ENCODE results near the gene DDC. TPM values are rescaled to one million over a fixed set of nuclear protein-coding genes. Genes with fewer than 3 reads are reported as not detected.

DDC gene
- total and polyA plus RNA-seq, 5 donors: 0.41 to 0.50 TPM; not detected in 3

DNA sequence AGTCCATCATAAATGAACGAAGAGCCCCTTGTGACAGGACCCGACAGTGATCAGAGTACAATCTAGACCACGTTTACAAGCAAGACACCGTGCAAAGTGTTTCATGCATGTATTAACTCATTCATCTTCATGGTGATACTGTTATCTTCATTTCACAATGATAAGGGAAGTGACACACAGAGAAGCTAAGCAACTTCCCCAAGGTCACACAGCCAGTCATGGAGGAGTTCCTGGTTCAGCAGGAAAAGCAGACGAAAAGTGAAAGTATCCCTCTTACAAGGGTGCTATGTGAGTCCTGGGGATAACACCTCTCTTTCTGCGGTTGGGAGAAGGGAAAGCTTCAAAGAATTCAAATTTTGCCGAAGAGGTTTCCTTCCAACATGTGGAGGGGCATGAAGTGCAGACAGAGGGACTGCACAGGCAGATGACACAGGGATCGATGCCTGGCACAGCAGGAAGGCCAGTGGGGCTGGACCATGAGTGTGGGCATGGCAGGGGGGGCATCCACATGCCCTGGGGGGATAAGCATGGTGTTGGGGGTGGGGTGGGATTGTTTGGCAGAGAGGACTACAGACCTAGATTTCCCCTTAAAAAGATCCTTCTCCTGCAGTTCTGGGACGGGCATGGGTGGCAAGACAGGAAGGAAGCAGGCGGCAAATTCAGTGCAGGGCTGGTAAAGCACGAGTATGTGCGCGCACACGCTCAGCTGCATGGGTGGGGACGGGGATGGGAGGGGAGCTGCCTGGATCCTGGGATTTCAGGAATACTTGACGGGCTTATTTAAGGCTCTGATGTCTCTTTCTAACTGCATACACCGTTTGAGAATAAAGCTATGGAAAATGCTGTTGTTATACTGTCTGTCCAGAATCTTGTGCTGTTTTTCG lies 33.5 kb upstream of the DDC start:
- no peaks in the 10 kb centered on the region for H3K27me3 ChIP-seq (ENCODE audit: control insufficient read depth, insufficient read depth)
- H3K27ac ChIP-seq (ENCODE audit: low read length): no peak overlapping the region
- DNase-seq: no peak
- H3K9me3 ChIP-seq (ENCODE audit: control insufficient read depth, low read length): no peaks in the 10 kb centered on the region
- intact Hi-C loops (cut with DNase I): loop anchor here in 1 of 4 donors (10.0 kb wide), 1 partner anchor 466 kb away; no protein-coding TSS in a partner anchor
- WGBS: 86% methylated on average over 18 of the region's 18 CpGs
- ATAC-seq: no peak
- no peaks in the 10 kb centered on the region for H3K4me1 ChIP-seq (ENCODE audit: control insufficient read depth, insufficient read depth, low read length)
- H3K4me3 ChIP-seq (ENCODE audit: low read length): no peak overlapping the region

DNA sequence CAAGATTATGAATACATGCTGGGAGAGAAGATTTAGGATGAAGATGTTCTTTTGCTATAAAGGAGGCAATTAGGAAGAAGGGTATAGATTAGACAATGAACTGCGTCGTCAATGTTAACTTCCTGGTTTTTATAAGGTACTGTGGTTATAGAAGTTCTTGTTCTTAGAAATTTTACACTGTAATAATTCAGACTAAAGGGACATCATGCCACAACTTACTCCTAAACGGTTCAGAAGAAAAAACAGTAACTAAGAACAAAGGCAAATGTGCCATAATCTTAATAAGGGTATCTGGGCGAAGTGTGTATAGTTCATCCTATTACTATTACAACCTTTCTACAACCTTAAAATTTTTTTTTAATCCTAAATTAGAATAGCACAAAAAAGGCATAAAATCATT lies 31.3 kb upstream of the DDC start:
- Histone ChIP-seq H3K27ac (ENCODE audit: low read length) (no peak overlapping the region), H3K9me3 (ENCODE audit: control insufficient read depth, low read length) (no peaks in the 10 kb centered on the region), H3K4me3 (ENCODE audit: low read length) (no peak overlapping the region), H3K4me1 (ENCODE audit: control insufficient read depth, insufficient read depth, low read length) (no peaks in the 10 kb centered on the region), H3K27me3 (ENCODE audit: control insufficient read depth, insufficient read depth) (no peaks in the 10 kb centered on the region)
- intact Hi-C loops (cut with DNase I): loop anchor here in 1 of 4 donors (10.0 kb wide), 1 partner anchor 468 kb away; no protein-coding TSS in a partner anchor
- ATAC-seq (no peak), DNase-seq (no peak)
- WGBS: 86% methylated on average over 4 of the region's 4 CpGs

DNA sequence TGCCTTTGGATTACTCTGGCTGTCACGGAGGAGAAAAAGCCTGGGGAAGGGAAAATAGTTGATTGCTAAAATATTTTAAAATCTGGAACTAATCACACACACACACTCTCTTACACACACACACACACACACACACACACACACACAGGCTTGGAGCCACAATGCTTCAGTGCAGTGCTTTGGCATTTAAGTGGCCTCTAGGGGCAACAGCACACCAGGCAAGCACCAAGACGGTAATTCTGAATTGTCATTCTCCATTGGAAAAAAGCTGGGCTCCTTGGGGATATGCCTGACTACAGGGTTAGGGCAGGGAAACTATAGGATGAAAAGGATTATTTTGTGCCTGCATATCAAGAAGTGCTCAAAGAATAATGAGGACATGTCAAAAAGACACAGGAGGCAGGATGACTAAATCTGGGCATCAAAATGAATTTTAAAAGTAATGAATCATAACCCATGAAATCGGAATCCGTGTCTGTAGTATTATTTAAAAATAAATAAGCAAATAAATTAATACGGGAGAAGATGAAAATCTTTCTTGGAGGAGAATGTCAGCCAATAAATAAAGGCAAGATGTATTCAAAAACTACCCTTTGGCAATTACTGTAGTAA lies 30.4 kb upstream of the DDC start:
- H3K27ac ChIP-seq (ENCODE audit: low read length): no peak overlapping the region
- H3K9me3 ChIP-seq (ENCODE audit: control insufficient read depth, low read length): no peaks in the 10 kb centered on the region
- ATAC-seq: peak; percentile 60 to 71
- no peaks in the 10 kb centered on the region for H3K4me1 ChIP-seq (ENCODE audit: control insufficient read depth, insufficient read depth, low read length)
- peak in 2 of 3 donors; percentile 42 to 63 for DNase-seq
- 66% methylated on average over 5 of the region's 5 CpGs for WGBS
- intact Hi-C loops (cut with DNase I): loop anchor here in 1 of 4 donors (10.0 kb wide), 1 partner anchor 469 kb away; no protein-coding TSS in a partner anchor
- H3K27me3 ChIP-seq (ENCODE audit: control insufficient read depth, insufficient read depth): no peaks in the 10 kb centered on the region
- H3K4me3 ChIP-seq (ENCODE audit: low read length): no peak overlapping the region

DNA sequence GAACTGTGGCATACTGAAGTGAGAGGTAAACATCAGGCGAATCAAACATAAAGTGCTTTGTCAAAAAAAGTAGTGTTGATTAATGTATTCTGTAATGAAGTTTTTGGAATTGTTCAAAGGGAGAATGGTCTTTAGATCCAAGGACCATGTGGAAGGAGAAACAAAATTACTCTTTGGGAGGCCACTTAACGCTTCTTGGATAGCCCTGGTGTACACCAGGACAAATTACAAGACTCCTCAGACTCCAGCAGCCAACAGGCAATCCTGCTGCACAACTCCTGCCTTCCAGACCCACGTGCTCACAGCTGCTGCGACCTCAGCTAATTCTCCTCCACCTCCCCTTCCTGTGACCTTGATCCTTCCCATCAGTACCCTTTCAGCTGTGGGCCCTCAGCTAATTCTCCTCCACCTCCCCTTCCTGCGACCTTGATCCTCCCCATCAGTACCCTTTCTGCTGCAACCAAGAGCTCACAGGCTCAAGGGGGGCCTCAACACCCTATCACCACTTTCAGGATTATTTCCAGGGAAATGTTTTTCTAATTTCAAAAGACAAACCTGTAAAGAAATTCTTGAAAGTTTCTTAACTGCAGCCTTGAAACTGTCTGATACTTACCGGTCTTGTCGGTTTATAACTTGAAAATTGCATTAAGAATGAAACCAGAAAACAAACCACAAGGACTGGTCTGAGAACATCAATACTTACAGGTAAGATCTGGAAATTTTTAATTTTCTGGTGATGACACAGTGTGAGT lies 29.7 kb upstream of the DDC start:
- intact Hi-C loops (cut with DNase I): loop anchor here in 1 of 4 donors (10.0 kb wide), 1 partner anchor 470 kb away; no protein-coding TSS in a partner anchor
- no peak for DNase-seq
- 85% methylated on average over 7 of the region's 7 CpGs for WGBS
- H3K27me3 ChIP-seq (ENCODE audit: control insufficient read depth, insufficient read depth): no peaks in the 10 kb centered on the region
- H3K27ac ChIP-seq (ENCODE audit: low read length): no peak overlapping the region
- H3K4me3 ChIP-seq (ENCODE audit: low read length): no peak overlapping the region
- H3K9me3 ChIP-seq (ENCODE audit: control insufficient read depth, low read length): no peaks in the 10 kb centered on the region
- H3K4me1 ChIP-seq (ENCODE audit: control insufficient read depth, insufficient read depth, low read length): no peaks in the 10 kb centered on the region
- ATAC-seq: no peak

DNA sequence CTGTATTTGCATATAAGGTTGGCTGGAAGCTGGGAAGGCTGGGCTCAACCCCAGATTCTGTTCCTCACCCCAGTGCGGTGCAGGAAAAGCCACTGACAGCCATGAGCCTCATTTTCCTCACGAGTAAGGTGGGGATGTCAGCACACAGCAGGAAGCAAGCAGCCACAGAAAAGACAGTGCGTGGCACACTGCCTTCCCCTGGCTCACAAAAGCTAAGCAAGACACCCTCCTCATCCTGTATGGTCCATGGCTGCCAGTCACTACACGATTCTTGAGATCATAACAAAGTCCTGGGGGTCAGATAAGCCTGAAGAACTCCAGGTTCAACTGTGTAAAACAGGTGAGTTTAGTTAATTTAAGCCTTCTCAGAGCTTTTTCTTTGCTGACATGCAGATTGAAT lies 28.9 kb upstream of the DDC start:
- intact Hi-C loops (cut with DNase I): loop anchor here in 1 of 4 donors (10.0 kb wide), 1 partner anchor 471 kb away; no protein-coding TSS in a partner anchor
- ATAC-seq (no peak), DNase-seq (no peak)
- 88% methylated on average over 4 of the region's 4 CpGs for WGBS
- Histone ChIP-seq H3K27ac (ENCODE audit: low read length) (no peak overlapping the region), H3K27me3 (ENCODE audit: control insufficient read depth, insufficient read depth) (no peaks in the 10 kb centered on the region), H3K9me3 (ENCODE audit: control insufficient read depth, low read length) (no peaks in the 10 kb centered on the region), H3K4me3 (ENCODE audit: low read length) (no peak overlapping the region), H3K4me1 (ENCODE audit: control insufficient read depth, insufficient read depth, low read length) (no peaks in the 10 kb centered on the region)

DNA sequence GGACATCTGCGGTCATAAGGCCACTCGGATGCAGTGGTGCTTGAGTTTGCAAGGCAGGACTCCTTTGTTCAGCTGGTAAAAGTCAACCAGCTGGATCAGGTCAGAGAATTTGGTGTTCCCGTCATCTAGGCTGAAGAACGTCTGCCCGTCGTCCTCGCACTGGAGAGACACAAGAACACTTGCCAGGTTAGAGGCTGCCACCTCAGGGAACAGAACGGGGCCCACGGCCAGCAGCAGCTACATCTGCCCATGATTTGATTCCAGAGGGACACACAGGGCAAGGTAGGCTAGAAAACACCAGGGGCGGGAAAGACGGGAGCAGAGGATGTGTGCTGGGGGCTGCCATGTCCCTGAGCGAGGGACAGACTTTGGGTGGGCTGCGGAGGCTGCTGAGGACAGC lies 27.7 kb upstream of the DDC start:
- Histone ChIP-seq H3K4me3 (ENCODE audit: low read length) (no peak overlapping the region), H3K27me3 (ENCODE audit: control insufficient read depth, insufficient read depth) (no peaks in the 10 kb centered on the region), H3K27ac (ENCODE audit: low read length) (no peak overlapping the region), H3K9me3 (ENCODE audit: control insufficient read depth, low read length) (no peaks in the 10 kb centered on the region), H3K4me1 (ENCODE audit: control insufficient read depth, insufficient read depth, low read length) (no peaks in the 10 kb centered on the region)
- DNase-seq (no peak), ATAC-seq (no peak)
- intact Hi-C loops (cut with DNase I): loop anchor here in 1 of 4 donors (10.0 kb wide), 1 partner anchor 472 kb away; no protein-coding TSS in a partner anchor
- 94% methylated on average over 13 of the region's 13 CpGs for WGBS

DNA sequence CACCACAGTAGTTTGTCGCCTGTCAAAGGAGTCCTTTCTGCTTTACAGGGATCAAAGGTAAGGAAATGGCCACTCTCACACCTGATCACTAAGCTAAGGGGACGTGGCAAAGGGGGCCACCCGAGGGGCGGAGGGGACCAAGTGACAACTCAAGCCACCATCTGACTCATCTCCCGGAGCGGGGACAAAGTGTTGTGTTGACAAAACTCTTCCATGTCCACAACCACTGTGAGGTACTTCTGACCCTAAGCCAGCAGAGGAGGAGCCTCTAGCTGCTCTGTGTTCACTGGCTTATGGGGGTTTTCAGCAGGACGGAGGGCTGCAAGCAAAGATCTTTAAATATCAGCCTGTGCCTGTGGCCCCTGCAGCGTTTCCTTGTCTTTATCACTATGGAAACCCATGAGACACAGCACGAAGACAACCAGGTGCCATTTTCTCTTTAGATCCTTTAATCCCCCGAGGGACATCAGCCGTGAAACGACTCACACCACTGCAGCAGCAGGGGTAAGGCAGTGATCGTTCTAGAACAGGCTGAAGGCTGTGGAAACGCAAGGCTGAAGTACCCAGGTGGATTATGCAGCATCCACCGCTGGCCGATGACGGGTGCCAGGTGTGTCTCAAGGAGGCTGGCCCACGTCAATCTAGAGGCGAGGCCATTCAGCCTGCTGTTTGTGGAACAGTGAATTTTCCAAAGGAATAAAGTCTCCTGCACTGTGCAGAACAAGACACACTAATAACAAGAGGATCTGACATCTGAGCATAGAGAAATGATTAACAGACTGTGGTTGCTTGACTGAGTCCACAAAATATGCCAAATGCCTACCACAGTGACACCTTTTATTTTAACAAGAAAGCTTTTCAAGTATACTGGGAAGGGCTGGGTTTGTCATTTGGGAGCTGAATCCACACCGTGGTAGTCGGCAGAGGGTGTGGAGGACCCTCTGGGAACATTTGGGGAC lies 26.6 kb upstream of the DDC start:
- Histone ChIP-seq H3K27me3 (ENCODE audit: control insufficient read depth, insufficient read depth) (no peaks in the 10 kb centered on the region), H3K4me1 (ENCODE audit: control insufficient read depth, insufficient read depth, low read length) (no peaks in the 10 kb centered on the region), H3K9me3 (ENCODE audit: control insufficient read depth, low read length) (no peaks in the 10 kb centered on the region), H3K27ac (ENCODE audit: low read length) (no peak overlapping the region), H3K4me3 (ENCODE audit: low read length) (no peak overlapping the region)
- ATAC-seq (no peak), DNase-seq (peak in 1 of 3 donors; percentile 28)
- intact Hi-C loops (cut with DNase I): loop anchor here in 1 of 4 donors (10.0 kb wide), 1 partner anchor 473 kb away; no protein-coding TSS in a partner anchor
- 87% methylated on average over 21 of the region's 21 CpGs for WGBS

DNA sequence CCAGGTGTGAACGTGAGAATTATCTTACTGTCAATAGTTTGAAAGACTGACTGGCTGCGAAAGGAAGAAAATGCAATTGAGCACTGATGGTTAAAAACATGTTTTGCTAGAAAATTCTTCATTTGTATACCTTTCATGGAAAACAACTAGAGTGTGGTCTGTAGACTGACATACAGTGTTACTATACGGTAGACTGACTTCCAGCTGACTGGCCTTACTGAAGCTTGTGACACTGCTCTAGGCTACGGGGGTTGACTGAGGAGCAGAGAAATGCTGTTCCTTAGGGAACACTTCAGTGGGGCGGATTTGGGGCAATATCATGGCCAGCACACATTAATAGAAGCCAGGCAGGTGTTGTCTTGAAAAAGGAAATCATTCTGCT lies 25.9 kb upstream of the DDC start:
- WGBS: 93% methylated on average over 5 of the region's 5 CpGs
- no peak for ATAC-seq
- Histone ChIP-seq H3K27ac (ENCODE audit: low read length) (no peak overlapping the region), H3K9me3 (ENCODE audit: control insufficient read depth, low read length) (no peaks in the 10 kb centered on the region), H3K4me1 (ENCODE audit: control insufficient read depth, insufficient read depth, low read length) (no peaks in the 10 kb centered on the region), H3K4me3 (ENCODE audit: low read length) (no peak overlapping the region), H3K27me3 (ENCODE audit: control insufficient read depth, insufficient read depth) (no peaks in the 10 kb centered on the region)
- intact Hi-C loops (cut with DNase I): loop anchor here in 1 of 4 donors (10.0 kb wide), 1 partner anchor 474 kb away; no protein-coding TSS in a partner anchor
- no peak for DNase-seq

DNA sequence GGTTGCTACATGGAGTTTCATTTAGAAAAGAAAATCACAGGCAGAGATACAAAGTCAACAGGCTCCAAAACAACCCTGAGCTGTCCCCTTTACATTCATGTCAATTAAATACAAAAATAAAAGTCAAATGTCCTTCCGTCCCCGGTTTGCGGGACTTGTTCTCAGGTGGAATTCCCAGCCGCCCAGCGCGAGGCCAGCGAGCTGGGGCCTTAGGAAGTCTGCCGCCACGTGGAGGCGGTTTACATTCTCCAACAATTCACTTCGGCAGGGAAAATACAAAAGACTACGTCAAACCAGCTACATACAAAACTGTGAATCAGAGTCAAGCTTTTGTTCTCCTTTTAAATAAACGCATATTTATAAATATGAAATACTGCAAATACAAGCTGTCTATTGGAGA lies 25.3 kb upstream of the DDC start:
- no peak overlapping the region for H3K27ac ChIP-seq (ENCODE audit: low read length)
- no peak overlapping the region for H3K4me3 ChIP-seq (ENCODE audit: low read length)
- ATAC-seq (no peak), DNase-seq (no peak)
- WGBS: 95% methylated on average over 13 of the region's 13 CpGs
- H3K4me1 ChIP-seq (ENCODE audit: control insufficient read depth, insufficient read depth, low read length): no peaks in the 10 kb centered on the region
- H3K27me3 ChIP-seq (ENCODE audit: control insufficient read depth, insufficient read depth): no peaks in the 10 kb centered on the region
- intact Hi-C loops (cut with DNase I): loop anchor here in 1 of 4 donors (10.0 kb wide), 1 partner anchor 474 kb away; no protein-coding TSS in a partner anchor
- no peaks in the 10 kb centered on the region for H3K9me3 ChIP-seq (ENCODE audit: control insufficient read depth, low read length)

DNA sequence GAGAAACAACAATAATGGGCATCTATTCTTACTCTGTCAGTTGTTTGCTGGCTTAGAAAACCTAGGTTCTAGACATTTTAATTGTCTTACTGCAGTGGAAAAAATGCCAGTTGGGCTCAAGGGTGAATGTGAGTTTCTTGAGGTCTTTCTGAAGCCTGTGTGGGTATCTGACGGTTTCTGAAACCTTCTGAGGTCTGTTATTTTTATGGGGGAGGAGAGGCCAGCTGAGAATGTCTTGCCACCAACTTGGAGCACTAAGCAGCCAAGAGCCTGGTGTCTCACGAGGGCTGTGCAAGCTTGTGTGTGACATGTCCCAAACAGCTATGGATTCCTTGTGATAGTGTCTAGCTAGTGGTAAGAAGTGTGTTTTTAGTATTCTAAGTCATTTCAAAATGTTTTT lies 24.2 kb upstream of the DDC start:
- Histone ChIP-seq H3K4me3 (ENCODE audit: low read length) (no peak overlapping the region), H3K9me3 (ENCODE audit: control insufficient read depth, low read length) (no peaks in the 10 kb centered on the region), H3K27ac (ENCODE audit: low read length) (no peak overlapping the region), H3K27me3 (ENCODE audit: control insufficient read depth, insufficient read depth) (no peaks in the 10 kb centered on the region), H3K4me1 (ENCODE audit: control insufficient read depth, insufficient read depth, low read length) (no peaks in the 10 kb centered on the region)
- 68% methylated on average over 2 of the region's 2 CpGs for WGBS
- DNase-seq (no peak), ATAC-seq (no peak)
- intact Hi-C loops (cut with DNase I): no loop called here
